ENCODE results near the gene LTC4S. TPM values are rescaled to one million over a fixed set of nuclear protein-coding genes. Genes with fewer than 3 reads are reported as not detected.

LTC4S gene
- total RNA-seq, 1 experiment from 2014 or later, result 3.7 TPM

DNA sequence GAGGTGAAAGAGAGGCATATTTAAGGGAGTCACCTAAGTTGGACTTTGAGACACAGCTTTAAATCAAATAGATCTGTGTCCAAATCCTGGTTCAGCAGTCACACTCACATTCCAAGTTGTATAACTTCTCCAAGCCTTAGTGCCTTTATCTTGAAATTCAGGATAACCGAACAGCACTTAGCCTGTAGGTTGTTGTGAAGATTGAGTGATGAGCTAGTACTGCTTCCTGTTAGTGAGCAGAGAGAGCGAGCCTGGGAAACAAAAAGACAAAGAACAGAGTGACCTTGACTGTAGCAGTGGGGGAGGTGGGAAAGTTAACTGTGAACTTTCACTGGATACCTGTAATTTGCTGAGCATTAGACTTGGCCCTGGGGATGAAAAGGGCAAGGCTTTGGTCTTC lies 38.8 kb upstream of the LTC4S start:
- H3K4me3 Mint-ChIP-seq, result no peak overlapping the region

More for the DNA sequence above, 38.8 kb upstream of the LTC4S start:
- Histone ChIP-seq H3K9me3 (ENCODE audit: control insufficient read depth, low read depth, low read length) (no peaks in the 10 kb centered on the region), H3K9ac (ENCODE audit: extremely low read depth, insufficient read length, low read length) (no peak overlapping the region), H2BK15ac (ENCODE audit: low read depth, low read length) (no peak overlapping the region), H2AFZ (ENCODE audit: low read length) (no peak overlapping the region), H3K27me3 (ENCODE audit: insufficient read depth, low read length) (no peaks in the 10 kb centered on the region), H2BK120ac (ENCODE audit: low read depth, low read length, poor library complexity, severe bottlenecking) (no peak overlapping the region), H3K23ac (ENCODE audit: insufficient read length, low read depth, low read length) (no peak overlapping the region), H3K27ac (ENCODE audit: insufficient read length, low read depth, low read length) (peak overlapping the region; percentile 49), H3K56ac (ENCODE audit: insufficient read length, low read depth, low read length) (no peak overlapping the region), H2BK20ac (ENCODE audit: low read depth, low read length, poor library complexity, severe bottlenecking) (no peak overlapping the region), H3K79me1 (ENCODE audit: insufficient read depth, low read depth, low read length, poor library complexity, severe bottlenecking) (peaks cover 3% of the 10 kb centered on the region), H3K4me2 (ENCODE audit: insufficient read depth, insufficient read length, low read length) (peak overlapping the region; percentile 5), H3K4me1 (ENCODE audit: insufficient read depth, low read length) (peaks cover 9% of the 10 kb centered on the region; the same call in 1 of the 2 replicates), H3T11ph (ENCODE audit: low read length) (no peak overlapping the region), H3K23me2 (ENCODE audit: insufficient read length, low read depth, low read length, poor library complexity, severe bottlenecking) (no peaks in the 10 kb centered on the region), H4K8ac (replicated peaks; ENCODE audit: insufficient read length, low read depth, low read length) (no peak overlapping the region), H4K20me1 (ENCODE audit: control insufficient read depth, insufficient read depth, insufficient read length) (no peaks in the 10 kb centered on the region), H2BK12ac (ENCODE audit: insufficient read length, low read depth, low read length) (no peak overlapping the region), H4K5ac (ENCODE audit: insufficient read length, low read depth, low read length) (no peak overlapping the region), H2BK5ac (ENCODE audit: insufficient read length, low read length) (no peak overlapping the region), H3K18ac (ENCODE audit: insufficient read length, low read depth, low read length) (no peak overlapping the region), H3K14ac (ENCODE audit: insufficient read depth, low read length) (no peak overlapping the region), H4K91ac (ENCODE audit: insufficient read length, low read depth, low read length) (no peak overlapping the region), H2AK5ac (ENCODE audit: insufficient read length, low read length) (no peak overlapping the region), H3K4ac (ENCODE audit: low read depth, low read length) (no peak overlapping the region), H3K79me2 (ENCODE audit: insufficient read depth, low read length) (peaks cover 22% of the 10 kb centered on the region; the same call in 1 of the 2 replicates)
- H3K9me3 Mint-ChIP-seq, result no peaks in the 10 kb centered on the region
- H3K27ac Mint-ChIP-seq, result peak overlapping the region in 2 of 3 experiments; percentile 63 to 89; a peak in 5 of 7 replicates
- no peak for DNase-seq
- H3K27me3 Mint-ChIP-seq (ENCODE audit: low read depth), result no peaks in the 10 kb centered on the region
- peaks cover 29 to 34% of the 10 kb centered on the region in 2 experiments for H3K4me1 Mint-ChIP-seq
- peaks cover 3 to 12% (median 11%) of the 10 kb centered on the region in 3 experiments; a peak in 6 of 7 replicates for H3K36me3 Mint-ChIP-seq (ENCODE audit: insufficient read depth in 1 of 3, low read depth in 3 of 3)
- TF ChIP-seq, protein P1, sequence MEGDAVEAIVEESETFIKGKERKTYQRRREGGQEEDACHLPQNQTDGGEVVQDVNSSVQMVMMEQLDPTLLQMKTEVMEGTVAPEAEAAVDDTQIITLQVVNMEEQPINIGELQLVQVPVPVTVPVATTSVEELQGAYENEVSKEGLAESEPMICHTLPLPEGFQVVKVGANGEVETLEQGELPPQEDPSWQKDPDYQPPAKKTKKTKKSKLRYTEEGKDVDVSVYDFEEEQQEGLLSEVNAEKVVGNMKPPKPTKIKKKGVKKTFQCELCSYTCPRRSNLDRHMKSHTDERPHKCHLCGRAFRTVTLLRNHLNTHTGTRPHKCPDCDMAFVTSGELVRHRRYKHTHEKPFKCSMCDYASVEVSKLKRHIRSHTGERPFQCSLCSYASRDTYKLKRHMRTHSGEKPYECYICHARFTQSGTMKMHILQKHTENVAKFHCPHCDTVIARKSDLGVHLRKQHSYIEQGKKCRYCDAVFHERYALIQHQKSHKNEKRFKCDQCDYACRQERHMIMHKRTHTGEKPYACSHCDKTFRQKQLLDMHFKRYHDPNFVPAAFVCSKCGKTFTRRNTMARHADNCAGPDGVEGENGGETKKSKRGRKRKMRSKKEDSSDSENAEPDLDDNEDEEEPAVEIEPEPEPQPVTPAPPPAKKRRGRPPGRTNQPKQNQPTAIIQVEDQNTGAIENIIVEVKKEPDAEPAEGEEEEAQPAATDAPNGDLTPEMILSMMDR (conservative IDR thresholded peaks at IDR 0.05), result no peak
- no CpG with 5 or more reads among the region's 2 CpGs for WGBS (ENCODE audit: extremely low coverage, insufficient read length, low lambda C conversion rate)

All from H9 (cell line).